GM21423 (cell line): Measurements from ENCODE around the gene FBXO24.

Experiments
- ATAC-seq: cut with Tn5 transposase; IDR thresholded peaks from one replicate; pipeline ENCODE4 v1.9.1; 2021; ENCODE audit warnings: mild to moderate bottlenecking, moderate library complexity; ENCODE audit not compliant: unreplicated experiment

FBXO24 gene

GRCh38 chr7:100614308-100614861, 28.3 kb downstream of the FBXO24 start:
- no peak for ATAC-seq

GRCh38 chr7:100620239-100620638, 34.1 kb downstream of the FBXO24 start:
- ATAC-seq = no peak

- ATAC-seq = no peak
Observed at GRCh38 chr7:100620804-100621203, 34.7 kb downstream of the FBXO24 start.

GRCh38 chr7:100621554-100621953, 35.4 kb downstream of the FBXO24 start:
- ATAC-seq = no peak

- no peak for ATAC-seq
Observed at GRCh38 chr7:100623951-100624824, 38.1 kb downstream of the FBXO24 start.

- no peak for ATAC-seq
Observed at GRCh38 chr7:100626055-100626454, 39.9 kb downstream of the FBXO24 start.

- ATAC-seq = peak; percentile 79
Observed at GRCh38 chr7:100626530-100627237, 40.6 kb downstream of the FBXO24 start.

- ATAC-seq = no peak
Observed at GRCh38 chr7:100627238-100627549, 41.1 kb downstream of the FBXO24 start.

- ATAC-seq = no peak
Observed at GRCh38 chr7:100629117-100629716, 43.1 kb downstream of the FBXO24 start.

GRCh38 chr7:100630066-100630465, 43.9 kb downstream of the FBXO24 start:
- no peak for ATAC-seq

- peak; percentile 52 for ATAC-seq
Observed at GRCh38 chr7:100632951-100633717, 47.0 kb downstream of the FBXO24 start.

GRCh38 chr7:100639995-100640516, 53.9 kb downstream of the FBXO24 start:
- no peak for ATAC-seq

- no peak for ATAC-seq
Observed at GRCh38 chr7:100640517-100641440, 54.7 kb downstream of the FBXO24 start.

GRCh38 chr7:100641463-100641859, 55.3 kb downstream of the FBXO24 start, which contains the start of gene TFR2:
Gene TFR2 (minus strand): TSS chr7:100641552. CDS start chr7:100641509, 43 bp downstream.
- no peak for ATAC-seq

- ATAC-seq = no peak
Observed at GRCh38 chr7:100641860-100642533, 55.9 kb downstream of the FBXO24 start.

- ATAC-seq = no peak
Observed at GRCh38 chr7:100642534-100642907, 56.4 kb downstream of the FBXO24 start.

- no peak for ATAC-seq
Observed at GRCh38 chr7:100649826-100650565, 63.9 kb downstream of the FBXO24 start.
